ENCODE data around the gene CCDC185. TPM values are rescaled to one million over a fixed set of nuclear protein-coding genes. Genes with fewer than 3 reads are reported as not detected.

CCDC185 gene
- total and polyA plus RNA-seq, 2 experiments from 2014 or later = 0.56 TPM; not detected in 1

- H3K9me3 Mint-ChIP-seq = no peaks in the 10 kb centered on the region
Observed at GRCh38 chr1:223417444-223417843, 24.2 kb downstream of the CCDC185 start.

GRCh38 chr1:223417903-223418663 is 24.9 kb downstream of the CCDC185 start:
- Histone ChIP-seq H3K4me1 (ENCODE audit: insufficient read depth) (peaks cover 9% of the 10 kb centered on the region), H3F3A (replicated peaks; ENCODE audit: low read depth) (no peaks in the 10 kb centered on the region), H3K27me3 (ENCODE audit: insufficient read depth) (no peaks in the 10 kb centered on the region), H3K9me2 (ENCODE audit: insufficient read depth) (no peaks in the 10 kb centered on the region), H3K27ac (ENCODE audit: low read depth) (no peak overlapping the region), H3K79me2 (replicated peaks; ENCODE audit: insufficient read depth) (no peaks in the 10 kb centered on the region), H3K4me3 (no peak overlapping the region), H4K20me1 (replicated peaks; ENCODE audit: insufficient read depth) (no peaks in the 10 kb centered on the region), H2AFZ (peak overlapping the region; percentile 92), H3K36me3 (ENCODE audit: insufficient read depth) (no peaks in the 10 kb centered on the region), H3K4me2 (peak overlapping the region; percentile 38; the same call in 1 of the 2 replicates)
- ATAC-seq (no peak), DNase-seq (ENCODE audit: low spot score) (no peak)
- Mint-ChIP-seq H3K27me3 (ENCODE audit: insufficient read depth, low read depth, poor library complexity) (no peaks in the 10 kb centered on the region), H3K4me3 (no peak overlapping the region), H3K27ac (no peak overlapping the region), H3K9me3 (no peaks in the 10 kb centered on the region), H3K4me1 (peaks cover 7% of the 10 kb centered on the region; the same call in 2 of the 3 replicates), H3K36me3 (ENCODE audit: low read depth) (no peaks in the 10 kb centered on the region)
- TF ChIP-seq POLR2AphosphoS5 (IDR thresholded peaks at IDR 0.05; ENCODE audit: low read depth) = no peak
- TF ChIP-seq EZH2 (IDR thresholded peaks at IDR 0.05; ENCODE audit: low read depth, unreplicated experiment) = no peak
- TF ChIP-seq ZNF331 (CRISPR knock-in tag; IDR thresholded peaks at IDR 0.05; ENCODE audit: low read depth) = no peak
- TF ChIP-seq EZH2phosphoT487 (IDR thresholded peaks at IDR 0.05; ENCODE audit: unreplicated experiment) = no peak
- TF ChIP-seq STAT1 (IDR thresholded peaks at IDR 0.05; ENCODE audit: unreplicated experiment) = no peak
- TF ChIP-seq ETS1 (IDR thresholded peaks at IDR 0.05) = no peak
- TF ChIP-seq JUNB (IDR thresholded peaks at IDR 0.05; ENCODE audit: unreplicated experiment) = no peak
- no peak for TF ChIP-seq CTCF (conservative IDR thresholded peaks at IDR 0.05; ENCODE audit: low read depth in 2 of 2)

More at GRCh38 chr1:223417444-223417843, 24.2 kb downstream of the CCDC185 start:
- Histone ChIP-seq H3K27me3 (ENCODE audit: insufficient read depth) (no peaks in the 10 kb centered on the region), H3K4me3 (no peak overlapping the region), H3K36me3 (ENCODE audit: insufficient read depth) (no peaks in the 10 kb centered on the region), H3F3A (replicated peaks; ENCODE audit: low read depth) (no peaks in the 10 kb centered on the region), H4K20me1 (replicated peaks; ENCODE audit: insufficient read depth) (no peaks in the 10 kb centered on the region), H3K79me2 (replicated peaks; ENCODE audit: insufficient read depth) (no peaks in the 10 kb centered on the region), H3K4me1 (ENCODE audit: insufficient read depth) (peaks cover 9% of the 10 kb centered on the region), H2AFZ (no peak overlapping the region), H3K9me2 (ENCODE audit: insufficient read depth) (no peaks in the 10 kb centered on the region), H3K27ac (ENCODE audit: low read depth) (no peak overlapping the region), H3K4me2 (no peak overlapping the region)
- Mint-ChIP-seq H3K27ac (no peak overlapping the region), H3K27me3 (ENCODE audit: insufficient read depth, low read depth, poor library complexity) (no peaks in the 10 kb centered on the region), H3K4me1 (peaks cover 7% of the 10 kb centered on the region; the same call in 2 of the 3 replicates), H3K36me3 (ENCODE audit: low read depth) (no peaks in the 10 kb centered on the region), H3K4me3 (no peak overlapping the region)
- ATAC-seq (no peak), DNase-seq (ENCODE audit: low spot score) (no peak)
- no peak for TF ChIP-seq CTCF (conservative IDR thresholded peaks at IDR 0.05; ENCODE audit: low read depth in 2 of 2)
- no peak for TF ChIP-seq POLR2AphosphoS5 (IDR thresholded peaks at IDR 0.05; ENCODE audit: low read depth)
- TF ChIP-seq STAT1 (IDR thresholded peaks at IDR 0.05; ENCODE audit: unreplicated experiment) = no peak
- TF ChIP-seq ZNF331 (CRISPR knock-in tag; IDR thresholded peaks at IDR 0.05; ENCODE audit: low read depth) = no peak
- TF ChIP-seq NANOG (IDR thresholded peaks at IDR 0.05; ENCODE audit: borderline replicate concordance) = no peak
- TF ChIP-seq ZNF114 (CRISPR knock-in tag; IDR thresholded peaks at IDR 0.05) = no peak

Data from GM23338 (cell line).